GM10266 (cell line): ENCODE data around the gene LIPI.

ENCODE experiments used
- DNase-seq: peaks from one replicate; pipeline ENCODE4 v3.0.0; 2012; ENCODE audit errors: extremely low spot score
- CTCF ChIP-seq: IDR thresholded peaks from 2 replicates; pipeline ENCODE4 v1.5.1; 2012; ENCODE audit warnings: mild to moderate bottlenecking, low read depth; ENCODE audit not compliant: control insufficient read depth, insufficient read depth; ENCODE audit errors: missing control alignments

Gene LIPI

DNA sequence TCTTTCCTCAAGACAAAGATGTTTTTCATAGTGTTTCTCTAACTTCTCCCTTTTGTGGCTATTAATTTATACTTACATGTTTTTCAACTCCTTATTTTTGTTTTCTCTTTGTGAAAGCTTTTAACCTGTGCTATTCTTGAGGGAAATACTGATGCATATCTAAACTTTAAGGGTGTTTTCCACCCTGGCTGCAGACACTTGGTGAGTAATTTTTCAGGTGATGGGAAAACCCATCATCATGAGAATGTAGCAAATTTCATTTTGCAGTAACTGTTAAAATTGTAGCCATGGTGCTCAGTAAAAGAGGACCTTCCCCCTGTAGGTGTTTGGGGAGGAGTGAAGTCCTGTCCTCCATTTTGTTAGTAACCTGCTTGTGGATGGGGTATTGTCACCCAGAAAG lies 124.2 kb downstream of the LIPI start:
- peak; percentile 42 for DNase-seq
- TF ChIP-seq CTCF, result no peak

GRCh38 chr21:14084701-14085100 lies 126.1 kb downstream of the LIPI start:
- TF ChIP-seq CTCF, result no peak
- no peak for DNase-seq

GRCh38 chr21:14084068-14084501 lies 126.7 kb downstream of the LIPI start:
- TF ChIP-seq CTCF, result no peak
- DNase-seq, result no peak

DNA sequence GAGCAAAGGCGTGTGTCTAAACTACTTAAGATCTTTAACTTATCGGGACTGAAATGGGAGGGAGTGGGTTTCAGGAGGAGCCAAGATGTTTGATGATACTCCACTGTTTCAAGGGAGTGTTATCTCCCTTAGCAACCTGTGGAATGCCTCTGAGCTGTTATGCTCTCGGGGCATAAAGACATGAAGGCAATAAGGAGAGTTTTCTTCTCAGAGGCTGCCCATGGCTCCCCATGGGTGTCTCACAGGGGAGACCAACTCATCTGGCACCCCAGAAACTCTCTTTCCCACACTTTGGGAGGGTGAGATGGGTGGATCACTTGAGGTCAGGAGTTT lies 130.0 kb downstream of the LIPI start:
- no peak for DNase-seq

DNA sequence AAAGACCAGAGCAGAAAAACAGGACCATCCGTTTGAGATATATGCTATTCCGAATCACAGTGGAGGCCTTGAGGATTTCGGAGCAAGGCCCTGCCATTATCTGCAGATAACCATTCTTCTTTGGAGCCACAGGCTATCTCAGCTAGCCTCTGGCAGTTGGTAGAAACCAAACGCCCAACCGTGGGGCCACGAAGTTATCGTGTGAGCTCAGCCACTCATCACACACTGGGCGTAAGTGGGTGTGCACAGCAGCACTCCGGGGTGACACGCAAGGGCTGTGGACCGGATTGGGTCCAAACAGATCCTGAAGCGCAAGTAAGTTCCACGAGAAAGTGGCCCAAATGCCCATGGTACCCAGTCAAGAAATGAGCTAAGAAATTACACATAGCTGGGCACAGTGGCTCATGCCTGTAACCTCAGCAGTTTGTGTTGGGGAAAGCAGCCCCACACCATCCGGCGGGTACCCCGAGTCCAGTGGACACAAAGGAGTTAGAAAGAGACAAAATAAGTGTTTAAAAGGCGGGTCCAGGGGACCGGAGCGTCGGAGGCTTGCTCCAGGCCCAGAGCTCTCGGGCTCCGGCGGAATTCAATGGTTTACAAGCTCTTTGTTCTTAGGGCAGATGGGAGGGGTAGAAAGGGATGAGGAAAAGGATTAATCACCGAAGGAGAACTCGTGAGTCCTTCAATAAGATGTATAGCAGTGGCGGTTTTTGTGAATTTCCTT lies 130.6 kb downstream of the LIPI start:
- DNase-seq, result no peak
- TF ChIP-seq CTCF, result no peak

More for the DNA sequence above, 130.0 kb downstream of the LIPI start:
- no peak for TF ChIP-seq CTCF

- no peak for TF ChIP-seq CTCF
- DNase-seq, result no peak
Observed at GRCh38 chr21:14078746-14079375, 131.9 kb downstream of the LIPI start.

- no peak for DNase-seq
- TF ChIP-seq CTCF, result no peak
Observed at GRCh38 chr21:14076143-14076806, 134.5 kb downstream of the LIPI start.
